HCT116 (cell line): ENCODE results near the gene CHD8. TPM values are rescaled to one million over a fixed set of nuclear protein-coding genes. Genes with fewer than 3 reads are reported as not detected.
A peak's percentile ranks its signal among the peaks of the same experiment; 100 is the strongest.

Experiments used
- ATAC-seq: fragments of 200-7000 bp; cut with Tn5 transposase; 2 replicates; pipeline ENCODE4 v1.9.1; 2020; ENCODE audit warnings: mild to moderate bottlenecking, moderate library complexity
- BruUV-seq: library from RNA; stranded (reverse); fragments of 400-500 nt; replicated peaks from 2 replicates; lab custom pipeline; 2021; lab: Mats Ljungman, UMichigan
- CTCF ChIA-PET: fragments of 300-600 bp; sonication (Branson Sonifier 250); formaldehyde crosslinking; loops from one replicate; lab custom pipeline; 2021; ENCODE audit warnings: antibody characterized with exemption; lab: Charles Lee
- POLR2A ChIA-PET: fragments of 300-600, 350-600 bp; sonication (Branson Sonifier 250); formaldehyde crosslinking; loops from one replicate; lab custom pipeline; 2021; ENCODE audit warnings: antibody characterized with exemption; lab: Charles Lee
- RAD21 ChIA-PET, 2 experiments: fragments of 300-600 bp; sonication (Branson Sonifier 250); formaldehyde crosslinking; loops; one replicate each; lab custom pipeline; 2023; ENCODE audit warnings: low total read pairs in 2 of 2; ENCODE audit not compliant: uncharacterized antibody in 2 of 2, unreplicated experiment in 2 of 2, low non-redundant PET in 1 of 2; lab: Charles Lee
- DNase-seq: peaks from one replicate; pipeline ENCODE4 v3.0.0-alpha.2; 2010; ENCODE audit warnings: low read depth, low spot score
- H2AFZ ChIP-seq: fragments of 200-600 bp; shearing (Covaris generic), sonication (generic); 2 replicates; pipeline ENCODE4 v1.6.1; 2017; ENCODE audit warnings: low read depth, mixed run types, mixed read lengths, antibody characterized with exemption, low read length; ENCODE audit not compliant: poor library complexity, severe bottlenecking
- H3K27ac ChIP-seq: 2 replicates; pipeline ENCODE4 v1.5.1; 2012; ENCODE audit warnings: low read depth, low read length
- H3K27me3 ChIP-seq: fragments of 200-600 bp; sonication (generic); 2 replicates; pipeline ENCODE4 v1.6.1; 2016; ENCODE audit warnings: mixed run types, low read length, mixed read lengths; ENCODE audit not compliant: insufficient read depth
- H3K36me3 ChIP-seq, 2 experiments: fragments of 200-500 bp in 1 of 2; fragments of 200-600 bp in 1 of 2; sonication (Bioruptor generic) in 1 of 2; sonication (generic) in 1 of 2; 2 replicates each; pipeline versions ENCODE4 v1.5.1 to v1.6.1; 2014 to 2016; ENCODE audit warnings: low read length in 2 of 2, inconsistent platforms in 1 of 2, mixed read lengths in 1 of 2, mixed run types in 1 of 2; ENCODE audit not compliant: insufficient read depth in 2 of 2, control insufficient read depth in 1 of 2
- H3K4me1 ChIP-seq, 2 experiments: fragments of 200-600 bp in 1 of 2; sonication (generic) in 1 of 2; 2 replicates each; pipeline versions ENCODE4 v1.5.1 to v1.6.1; 2012 to 2017; ENCODE audit warnings: low read length in 2 of 2, inconsistent platforms in 1 of 2, mild to moderate bottlenecking in 1 of 2, mixed read lengths in 1 of 2, mixed run types in 1 of 2, moderate library complexity in 1 of 2; ENCODE audit not compliant: insufficient read depth in 2 of 2, control insufficient read depth in 1 of 2
- H3K4me2 ChIP-seq: fragments of 200-600 bp; sonication (generic); 2 replicates; pipeline ENCODE4 v1.6.1; 2017; ENCODE audit warnings: mixed run types, low read length, mixed read lengths
- H3K4me3 ChIP-seq, 2 experiments: fragments of 200-600 bp in 1 of 2; sonication (generic) in 1 of 2; replicated peaks in 1 of 2; 2 replicates each; pipeline ENCODE4 v1.5.1; 2011 to 2016; ENCODE audit warnings: low read length in 2 of 2, control low read depth in 1 of 2, low read depth in 1 of 2, mild to moderate bottlenecking in 1 of 2, mixed read lengths in 1 of 2, mixed run types in 1 of 2
- H3K79me2 ChIP-seq: fragments of 200-600 bp; sonication (generic); 2 replicates; pipeline ENCODE4 v1.6.1; 2017; ENCODE audit warnings: mild to moderate bottlenecking, mixed run types, low read length, moderate library complexity, mixed read lengths; ENCODE audit not compliant: insufficient read depth
- H3K9ac ChIP-seq: fragments of 200-600 bp; sonication (generic); 2 replicates; pipeline ENCODE4 v1.6.1; 2016; ENCODE audit warnings: low read length, mixed read lengths
- H3K9me2 ChIP-seq: fragments of 200-600 bp; sonication (generic), shearing (Covaris generic); 2 replicates; pipeline ENCODE4 v1.6.1; 2017; ENCODE audit warnings: mixed run types, mild to moderate bottlenecking, moderate library complexity; ENCODE audit not compliant: insufficient read depth
- H3K9me3 ChIP-seq, 2 experiments: fragments of 200-500 bp in 1 of 2; fragments of 200-600 bp in 1 of 2; sonication (Bioruptor generic) in 1 of 2; sonication (generic) in 1 of 2; 2 replicates each; pipeline ENCODE4 v1.6.1; 2014 to 2017; ENCODE audit warnings: low read length in 2 of 2, mixed read lengths in 2 of 2, inconsistent platforms in 1 of 2, low read depth in 1 of 2, mild to moderate bottlenecking in 1 of 2, mixed run types in 1 of 2, moderate library complexity in 1 of 2; ENCODE audit not compliant: control insufficient read depth in 1 of 2, insufficient read depth in 1 of 2
- H4K20me1 ChIP-seq: fragments of 200-600 bp; sonication (generic), shearing (Covaris generic); 2 replicates; pipeline ENCODE4 v1.6.1; 2017; ENCODE audit warnings: mixed run types, mild to moderate bottlenecking, moderate library complexity; ENCODE audit not compliant: insufficient read depth
- CBX3 ChIP-seq: IDR thresholded peaks from 2 replicates; pipeline ENCODE4 v1.6.1; 2012; ENCODE audit warnings: low read depth
- CEBPB ChIP-seq: IDR thresholded peaks from 2 replicates; pipeline ENCODE4 v1.6.1; 2012; ENCODE audit warnings: low read depth
- EGR1 ChIP-seq: IDR thresholded peaks from 2 replicates; pipeline ENCODE4 v1.6.1; 2012; ENCODE audit warnings: low read depth
- JUND ChIP-seq: IDR thresholded peaks from 2 replicates; pipeline ENCODE4 v1.6.1; 2012
- POLR2A ChIP-seq: IDR thresholded peaks from 2 replicates; pipeline ENCODE4 v1.7.0; 2011; ENCODE audit warnings: borderline replicate concordance; ENCODE audit not compliant: insufficient read depth, insufficient read length; ENCODE audit errors: extremely low read depth
- POLR2AphosphoS5 ChIP-seq: IDR thresholded peaks from 2 replicates; pipeline ENCODE4 v1.6.1; 2011; ENCODE audit warnings: mild to moderate bottlenecking, low read depth, low read length, moderate library complexity
- RAD21 ChIP-seq: IDR thresholded peaks from 2 replicates; pipeline ENCODE4 v1.6.1; 2012; ENCODE audit warnings: low read depth, mild to moderate bottlenecking
- SP1 ChIP-seq: IDR thresholded peaks from 2 replicates; pipeline ENCODE4 v1.6.1; 2012; ENCODE audit warnings: low read depth
- SRF ChIP-seq: IDR thresholded peaks from 2 replicates; pipeline ENCODE4 v1.6.1; 2012; ENCODE audit warnings: low read depth
- TCF7L2 ChIP-seq: IDR thresholded peaks from 2 replicates; pipeline ENCODE4 v1.7.0; 2011; ENCODE audit warnings: borderline replicate concordance, inconsistent platforms; ENCODE audit not compliant: insufficient read depth, insufficient read length; ENCODE audit errors: extremely low read depth
- YY1 ChIP-seq: IDR thresholded peaks from 2 replicates; pipeline ENCODE4 v1.6.1; 2011; ENCODE audit warnings: low read length, low read depth, moderate library complexity, mild to moderate bottlenecking; ENCODE audit not compliant: insufficient replicate concordance; ENCODE audit errors: extremely low read depth
- ZFX ChIP-seq: fragments of 450-650 bp; IDR thresholded peaks from 2 replicates; pipeline ENCODE4 v1.6.1; 2017
- intact Hi-C: fragments of 100-400 bp; cut with micrococcal nuclease; formaldehyde crosslinking; loops from 2 replicates; pipeline ENCODE4 v1.10.0; 2022
- total RNA-seq: library from RNA; stranded (reverse); gene quantifications from one replicate; pipeline ENCODE4 v1.2.1, GENCODE V29; 2021; ENCODE audit not compliant: unreplicated experiment
- TF ChIP-seq, protein P1 (sequence below): IDR thresholded peaks from 2 replicates; pipeline ENCODE4 v1.6.1; 2012
- TF ChIP-seq, protein P2 (sequence below): IDR thresholded peaks from 2 replicates; pipeline ENCODE4 v1.6.1; 2012
- TF ChIP-seq, protein P3 (sequence below): IDR thresholded peaks from 2 replicates; pipeline ENCODE4 v1.6.1; 2011; ENCODE audit warnings: mild to moderate bottlenecking, low read length, moderate library complexity; ENCODE audit not compliant: insufficient replicate concordance; ENCODE audit errors: extremely low read depth

The CHD8 gene
- total RNA-seq, 1 experiment from 2014 or later, result 46.8 TPM

DNA sequence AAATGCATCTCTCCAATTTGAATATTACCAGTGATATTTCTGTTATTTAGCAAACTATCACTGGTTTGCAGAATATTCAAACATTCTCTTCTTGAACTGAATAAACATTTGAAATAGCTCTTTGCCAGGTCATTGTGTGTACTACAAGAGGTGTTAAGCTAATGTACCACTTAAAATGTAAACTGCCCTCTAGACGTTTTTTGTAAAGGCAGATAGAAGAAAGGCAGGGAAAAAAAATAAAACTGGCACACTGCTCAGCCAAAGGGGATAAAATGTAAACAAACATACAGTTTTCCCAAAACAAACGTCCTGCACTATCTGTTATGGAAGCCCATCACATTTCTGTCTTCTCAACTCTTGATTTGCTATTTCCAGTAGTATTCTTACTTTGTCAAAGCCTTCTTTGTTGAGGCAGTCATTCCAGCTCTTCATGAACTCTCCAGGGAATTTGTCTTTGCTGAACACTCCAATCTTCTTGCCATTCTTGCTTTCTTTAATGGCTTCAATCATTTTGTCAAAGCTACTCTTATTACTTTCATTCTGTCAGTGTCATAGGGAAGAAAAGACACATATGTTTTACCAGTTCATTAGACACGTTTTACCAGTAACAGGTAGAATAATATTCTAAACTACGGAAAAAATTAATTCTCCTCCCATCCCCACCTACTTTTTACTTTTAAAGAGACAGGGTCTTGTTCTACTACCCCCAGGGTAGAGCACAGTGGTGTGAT lies 85.8 kb downstream of the CHD8 start:
- Histone ChIP-seq H3K27me3 (no peaks in the 10 kb centered on the region), H3K9me2 (no peaks in the 10 kb centered on the region), H2AFZ (no peak overlapping the region), H3K36me3 (peaks cover 62 to 65% of the 10 kb centered on the region in 2 experiments), H3K4me3 (no peak overlapping the region), H3K4me2 (no peak overlapping the region), H4K20me1 (peaks cover 5% of the 10 kb centered on the region; the same call in 1 of the 2 replicates), H3K9ac (no peak overlapping the region), H3K4me1 (no peaks in the 10 kb centered on the region), H3K9me3 (no peaks in the 10 kb centered on the region), H3K79me2 (peaks cover 76% of the 10 kb centered on the region), H3K27ac (no peak overlapping the region)
- CTCF ChIA-PET, result no interaction called here
- ATAC-seq (no peak), DNase-seq (no peak)
- BruUV-seq, result TSS peak; percentile 16
- RAD21 ChIA-PET, result no interaction called here
- POLR2A ChIA-PET, result no interaction called here
- intact Hi-C loops, result loop anchor here (10.0 kb wide), 1 partner anchor 135 kb away; no protein-coding TSS in a partner anchor
- no peak for TF ChIP-seq JUND
- TF ChIP-seq ZFX, result no peak
- TF ChIP-seq TCF7L2, result no peak
- TF ChIP-seq, protein P1, sequence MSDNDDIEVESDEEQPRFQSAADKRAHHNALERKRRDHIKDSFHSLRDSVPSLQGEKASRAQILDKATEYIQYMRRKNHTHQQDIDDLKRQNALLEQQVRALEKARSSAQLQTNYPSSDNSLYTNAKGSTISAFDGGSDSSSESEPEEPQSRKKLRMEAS, result no peak
- TF ChIP-seq, protein P2, sequence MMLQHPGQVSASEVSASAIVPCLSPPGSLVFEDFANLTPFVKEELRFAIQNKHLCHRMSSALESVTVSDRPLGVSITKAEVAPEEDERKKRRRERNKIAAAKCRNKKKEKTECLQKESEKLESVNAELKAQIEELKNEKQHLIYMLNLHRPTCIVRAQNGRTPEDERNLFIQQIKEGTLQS, result no peak
- no peak for TF ChIP-seq RAD21

DNA sequence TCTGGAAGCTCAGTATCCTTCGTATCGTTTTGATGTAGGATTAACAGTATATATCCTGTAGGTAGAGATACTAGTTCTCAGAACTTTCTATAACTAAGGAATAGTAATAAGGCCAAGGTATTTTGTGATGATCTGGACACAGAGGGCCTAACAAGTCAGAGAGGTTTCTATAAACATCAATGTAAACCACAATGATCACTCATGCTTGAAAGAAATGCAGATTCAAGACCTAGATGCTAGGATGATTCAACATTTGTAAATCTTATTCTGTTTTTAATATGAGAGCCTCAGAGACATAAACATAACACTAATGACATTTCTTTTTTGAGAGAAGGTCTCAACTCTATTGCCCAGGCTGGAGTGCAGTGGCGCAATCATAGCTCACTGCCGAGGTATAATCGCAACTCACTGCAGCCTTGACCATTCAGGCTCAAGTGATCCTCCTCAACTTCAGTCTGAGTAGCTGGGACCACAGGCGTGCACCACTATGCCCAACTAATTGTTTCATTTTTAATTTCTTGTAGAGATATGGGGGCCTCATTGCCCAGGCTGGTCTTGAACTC lies 88.3 kb downstream of the CHD8 start:
- Histone ChIP-seq H3K4me2 (no peak overlapping the region), H3K9me2 (no peaks in the 10 kb centered on the region), H3K27me3 (no peaks in the 10 kb centered on the region), H3K79me2 (peaks cover 56% of the 10 kb centered on the region), H3K27ac (no peak overlapping the region), H2AFZ (no peak overlapping the region), H3K9ac (no peak overlapping the region), H4K20me1 (peaks cover 5% of the 10 kb centered on the region), H3K4me1 (no peaks in the 10 kb centered on the region), H3K9me3 (no peaks in the 10 kb centered on the region), H3K4me3 (no peak overlapping the region), H3K36me3 (peaks cover 82 to 85% of the 10 kb centered on the region in 2 experiments)
- BruUV-seq, result no TSS peak
- ChIA-PET CTCF (no interaction called here), RAD21 (no interaction called here), POLR2A (no interaction called here)
- no peak for DNase-seq
- no peak for TF ChIP-seq SRF
- TF ChIP-seq POLR2A, result no peak
- TF ChIP-seq, protein P1, result no peak
- TF ChIP-seq CEBPB, result no peak
- no peak for TF ChIP-seq CBX3
- TF ChIP-seq SP1, result no peak
- TF ChIP-seq, protein P2, result no peak
- no peak for TF ChIP-seq EGR1
- TF ChIP-seq, protein P3, sequence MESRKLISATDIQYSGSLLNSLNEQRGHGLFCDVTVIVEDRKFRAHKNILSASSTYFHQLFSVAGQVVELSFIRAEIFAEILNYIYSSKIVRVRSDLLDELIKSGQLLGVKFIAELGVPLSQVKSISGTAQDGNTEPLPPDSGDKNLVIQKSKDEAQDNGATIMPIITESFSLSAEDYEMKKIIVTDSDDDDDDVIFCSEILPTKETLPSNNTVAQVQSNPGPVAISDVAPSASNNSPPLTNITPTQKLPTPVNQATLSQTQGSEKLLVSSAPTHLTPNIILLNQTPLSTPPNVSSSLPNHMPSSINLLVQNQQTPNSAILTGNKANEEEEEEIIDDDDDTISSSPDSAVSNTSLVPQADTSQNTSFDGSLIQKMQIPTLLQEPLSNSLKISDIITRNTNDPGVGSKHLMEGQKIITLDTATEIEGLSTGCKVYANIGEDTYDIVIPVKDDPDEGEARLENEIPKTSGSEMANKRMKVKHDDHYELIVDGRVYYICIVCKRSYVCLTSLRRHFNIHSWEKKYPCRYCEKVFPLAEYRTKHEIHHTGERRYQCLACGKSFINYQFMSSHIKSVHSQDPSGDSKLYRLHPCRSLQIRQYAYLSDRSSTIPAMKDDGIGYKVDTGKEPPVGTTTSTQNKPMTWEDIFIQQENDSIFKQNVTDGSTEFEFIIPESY, result no peak
- no peak for TF ChIP-seq TCF7L2
- TF ChIP-seq POLR2AphosphoS5, result no peak
- no peak for TF ChIP-seq YY1
- ATAC-seq, result no peak
- intact Hi-C loops, result loop anchor here (10.0 kb wide), 1 partner anchor 133 kb away; no protein-coding TSS in a partner anchor
